Measurements from ENCODE around the gene MYH6. TPM values are rescaled to one million over a fixed set of nuclear protein-coding genes. Genes with fewer than 3 reads are reported as not detected.

The MYH6 gene
- total and polyA plus RNA-seq, 4 donors = 0.05 to 0.17 (median 0.06) TPM; not detected in 1

- TF ChIP-seq ZBTB33 (IDR thresholded peaks at IDR 0.05) (no peak), TAF1 (conservative IDR thresholded peaks at IDR 0.05) (no peak), HNF4G (IDR thresholded peaks at IDR 0.05) (no peak), JUND (IDR thresholded peaks at IDR 0.05) (no peak), NR2F2 (IDR thresholded peaks at IDR 0.05) (no peak), FOXA2 (IDR thresholded peaks at IDR 0.05) (no peak), GABPA (IDR thresholded peaks at IDR 0.05 in 1 of 2, conservative IDR thresholded peaks at IDR 0.05 in 1 of 2) (no peak)
- TF ChIP-seq, protein P1, sequence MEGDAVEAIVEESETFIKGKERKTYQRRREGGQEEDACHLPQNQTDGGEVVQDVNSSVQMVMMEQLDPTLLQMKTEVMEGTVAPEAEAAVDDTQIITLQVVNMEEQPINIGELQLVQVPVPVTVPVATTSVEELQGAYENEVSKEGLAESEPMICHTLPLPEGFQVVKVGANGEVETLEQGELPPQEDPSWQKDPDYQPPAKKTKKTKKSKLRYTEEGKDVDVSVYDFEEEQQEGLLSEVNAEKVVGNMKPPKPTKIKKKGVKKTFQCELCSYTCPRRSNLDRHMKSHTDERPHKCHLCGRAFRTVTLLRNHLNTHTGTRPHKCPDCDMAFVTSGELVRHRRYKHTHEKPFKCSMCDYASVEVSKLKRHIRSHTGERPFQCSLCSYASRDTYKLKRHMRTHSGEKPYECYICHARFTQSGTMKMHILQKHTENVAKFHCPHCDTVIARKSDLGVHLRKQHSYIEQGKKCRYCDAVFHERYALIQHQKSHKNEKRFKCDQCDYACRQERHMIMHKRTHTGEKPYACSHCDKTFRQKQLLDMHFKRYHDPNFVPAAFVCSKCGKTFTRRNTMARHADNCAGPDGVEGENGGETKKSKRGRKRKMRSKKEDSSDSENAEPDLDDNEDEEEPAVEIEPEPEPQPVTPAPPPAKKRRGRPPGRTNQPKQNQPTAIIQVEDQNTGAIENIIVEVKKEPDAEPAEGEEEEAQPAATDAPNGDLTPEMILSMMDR (IDR thresholded peaks at IDR 0.05; ENCODE audit: low read depth, low read length, missing input control) = no peak
- no peaks in the 10 kb centered on the region for H3K27me3 ChIP-seq (ENCODE audit: control insufficient read depth in 4 of 4, insufficient read depth in 4 of 4, low read length in 3 of 4)
- no peaks in the 10 kb centered on the region for H3K4me1 ChIP-seq (ENCODE audit: control insufficient read depth in 4 of 4, insufficient read depth in 4 of 4, low read length in 3 of 4)
- no peak overlapping the region for H3K27ac ChIP-seq (ENCODE audit: low read depth in 1 of 2, low read length in 2 of 2)
- H3K36me3 ChIP-seq (ENCODE audit: control insufficient read depth in 4 of 4, insufficient read depth in 3 of 4, low read depth in 1 of 4, low read length in 3 of 4) = no peaks in the 10 kb centered on the region
- no peaks in the 10 kb centered on the region for H3K9me3 ChIP-seq (ENCODE audit: control insufficient read depth in 4 of 4, low read length in 3 of 4)
- no peak overlapping the region for H3K4me3 ChIP-seq (ENCODE audit: low read depth in 1 of 3, low read length in 3 of 3)
- no peak for DNase-seq (ENCODE audit: low spot score)
- no peak overlapping the region for H3K9ac ChIP-seq (ENCODE audit: low read depth in 1 of 2, low read length in 2 of 2)
- 60% methylated on average over 3 of the region's 3 CpGs for WGBS
Observed at GRCh38 chr14:23381871-23382270, 26.2 kb downstream of the MYH6 start.

DNA sequence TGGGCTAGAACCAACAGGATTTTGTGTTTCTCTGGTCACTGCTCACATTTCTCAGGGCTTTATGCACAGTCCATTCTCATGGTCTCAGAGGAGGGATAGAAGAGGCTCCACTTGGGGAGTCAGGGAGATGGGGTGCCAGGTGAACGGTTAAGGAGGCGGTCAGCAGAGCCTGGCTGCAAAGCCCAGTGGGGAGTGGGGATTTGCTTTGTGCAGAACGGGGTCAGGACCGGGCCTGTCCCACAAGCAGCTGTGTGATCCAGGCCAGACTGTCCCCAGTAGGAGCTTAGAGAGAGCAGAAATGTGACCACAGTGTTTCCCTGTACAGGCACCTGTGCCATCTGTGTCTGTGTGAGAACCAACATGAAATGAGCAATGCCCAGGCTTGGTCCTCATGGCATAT lies 27.1 kb downstream of the MYH6 start:
- H3K4me3 ChIP-seq (ENCODE audit: low read depth in 1 of 3, low read length in 3 of 3) = no peak overlapping the region
- TF ChIP-seq SP1 (IDR thresholded peaks at IDR 0.05) (no peak), NR2F2 (IDR thresholded peaks at IDR 0.05) (no peak), JUND (IDR thresholded peaks at IDR 0.05) (no peak), GABPA (IDR thresholded peaks at IDR 0.05 in 1 of 2, conservative IDR thresholded peaks at IDR 0.05 in 1 of 2) (no peak), YY1 (IDR thresholded peaks at IDR 0.05) (no peak), RAD21 (IDR thresholded peaks at IDR 0.05) (no peak), FOXA1 (IDR thresholded peaks at IDR 0.05) (no peak), TAF1 (conservative IDR thresholded peaks at IDR 0.05) (no peak), HNF4A (conservative IDR thresholded peaks at IDR 0.05) (no peak), REST (IDR thresholded peaks at IDR 0.05) (no peak)
- no peak overlapping the region for H3K27ac ChIP-seq (ENCODE audit: low read depth in 1 of 2, low read length in 2 of 2)
- H3K4me1 ChIP-seq (ENCODE audit: control insufficient read depth in 4 of 4, insufficient read depth in 4 of 4, low read length in 3 of 4) = no peaks in the 10 kb centered on the region
- no peak overlapping the region for H3K9ac ChIP-seq (ENCODE audit: low read depth in 1 of 2, low read length in 2 of 2)
- H3K36me3 ChIP-seq (ENCODE audit: control insufficient read depth in 4 of 4, insufficient read depth in 3 of 4, low read depth in 1 of 4, low read length in 3 of 4) = no peaks in the 10 kb centered on the region
- no peaks in the 10 kb centered on the region for H3K27me3 ChIP-seq (ENCODE audit: control insufficient read depth in 4 of 4, insufficient read depth in 4 of 4, low read length in 3 of 4)
- DNase-seq (ENCODE audit: low spot score) = no peak
- 72% methylated on average over 4 of the region's 4 CpGs for WGBS
- H3K9me3 ChIP-seq (ENCODE audit: control insufficient read depth in 4 of 4, low read length in 3 of 4) = no peaks in the 10 kb centered on the region

Measured in liver (tissue), 9 donors.